Neural crest cell (in vitro differentiated cells): Measurements from ENCODE around the gene ELK1. TPM values are rescaled to one million over a fixed set of nuclear protein-coding genes. Genes with fewer than 3 reads are reported as not detected.

Experiments used
- DNase-seq: peaks from one replicate; pipeline ENCODE4 v3.0.0; 2021; ENCODE audit warnings: low read depth, mixed read lengths, low spot score
- H3K27ac Mint-ChIP-seq: one replicate; pipeline ENCODE4 v1.8.0; 2021; ENCODE audit warnings: mild to moderate bottlenecking, mixed read lengths; ENCODE audit not compliant: unreplicated experiment
- H3K27me3 Mint-ChIP-seq: 2 replicates; pipeline ENCODE4 v1.8.0; 2021; ENCODE audit warnings: low read depth, mild to moderate bottlenecking, mixed read lengths
- H3K36me3 Mint-ChIP-seq: 2 replicates; pipeline ENCODE4 v1.8.0; 2021; ENCODE audit warnings: low read depth, mild to moderate bottlenecking, mixed read lengths
- H3K4me1 Mint-ChIP-seq: 2 replicates; pipeline ENCODE4 v1.8.0; 2021; ENCODE audit warnings: mixed read lengths
- H3K4me3 Mint-ChIP-seq: one replicate; pipeline ENCODE4 v1.8.0; 2021; ENCODE audit warnings: mild to moderate bottlenecking, mixed read lengths
- H3K9me3 Mint-ChIP-seq: 2 replicates; pipeline ENCODE4 v1.8.0; 2021; ENCODE audit warnings: mixed read lengths
- total RNA-seq: library from RNA; stranded (reverse); gene quantifications from 2 replicates; pipeline ENCODE4 v1.2.1, GENCODE V29; 2021
- TF ChIP-seq, protein P1 (sequence below): fragments of 200-600 bp; sonication (generic); conservative IDR thresholded peaks from 2 replicates; pipeline ENCODE4 v1.5.0; 2021; ENCODE audit warnings: antibody characterized with exemption, mild to moderate bottlenecking

The ELK1 gene
- total RNA-seq, 1 donor from 2014 or later = 27.4 TPM

DNA sequence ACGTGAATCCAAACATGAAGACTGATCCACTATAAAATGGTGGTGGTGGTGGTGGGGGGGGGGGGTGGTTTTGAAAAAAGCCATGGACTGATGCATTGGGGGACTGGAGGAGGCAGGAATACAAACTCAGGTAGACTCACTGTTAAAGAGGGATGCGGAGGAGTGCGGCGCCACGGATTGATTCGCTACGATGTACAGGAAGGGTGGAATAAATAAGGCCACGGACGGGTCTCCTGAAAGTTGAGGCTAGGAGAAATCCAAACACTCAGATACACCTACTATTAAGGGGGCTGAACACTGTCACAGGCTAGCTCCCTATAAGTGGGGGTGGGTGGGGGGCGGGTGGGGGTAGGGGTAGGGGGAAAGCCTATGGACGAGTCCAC lies 591 bp downstream of the ELK1 start:
- Mint-ChIP-seq H3K36me3 (peaks cover 14% of the 10 kb centered on the region), H3K27me3 (no peaks in the 10 kb centered on the region), H3K27ac (no peak overlapping the region), H3K4me3 (peak overlapping the region; percentile 91), H3K4me1 (peaks cover 39% of the 10 kb centered on the region), H3K9me3 (peaks cover 2% of the 10 kb centered on the region)
- TF ChIP-seq, protein P1, sequence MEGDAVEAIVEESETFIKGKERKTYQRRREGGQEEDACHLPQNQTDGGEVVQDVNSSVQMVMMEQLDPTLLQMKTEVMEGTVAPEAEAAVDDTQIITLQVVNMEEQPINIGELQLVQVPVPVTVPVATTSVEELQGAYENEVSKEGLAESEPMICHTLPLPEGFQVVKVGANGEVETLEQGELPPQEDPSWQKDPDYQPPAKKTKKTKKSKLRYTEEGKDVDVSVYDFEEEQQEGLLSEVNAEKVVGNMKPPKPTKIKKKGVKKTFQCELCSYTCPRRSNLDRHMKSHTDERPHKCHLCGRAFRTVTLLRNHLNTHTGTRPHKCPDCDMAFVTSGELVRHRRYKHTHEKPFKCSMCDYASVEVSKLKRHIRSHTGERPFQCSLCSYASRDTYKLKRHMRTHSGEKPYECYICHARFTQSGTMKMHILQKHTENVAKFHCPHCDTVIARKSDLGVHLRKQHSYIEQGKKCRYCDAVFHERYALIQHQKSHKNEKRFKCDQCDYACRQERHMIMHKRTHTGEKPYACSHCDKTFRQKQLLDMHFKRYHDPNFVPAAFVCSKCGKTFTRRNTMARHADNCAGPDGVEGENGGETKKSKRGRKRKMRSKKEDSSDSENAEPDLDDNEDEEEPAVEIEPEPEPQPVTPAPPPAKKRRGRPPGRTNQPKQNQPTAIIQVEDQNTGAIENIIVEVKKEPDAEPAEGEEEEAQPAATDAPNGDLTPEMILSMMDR = no peak
- no peak for DNase-seq

DNA sequence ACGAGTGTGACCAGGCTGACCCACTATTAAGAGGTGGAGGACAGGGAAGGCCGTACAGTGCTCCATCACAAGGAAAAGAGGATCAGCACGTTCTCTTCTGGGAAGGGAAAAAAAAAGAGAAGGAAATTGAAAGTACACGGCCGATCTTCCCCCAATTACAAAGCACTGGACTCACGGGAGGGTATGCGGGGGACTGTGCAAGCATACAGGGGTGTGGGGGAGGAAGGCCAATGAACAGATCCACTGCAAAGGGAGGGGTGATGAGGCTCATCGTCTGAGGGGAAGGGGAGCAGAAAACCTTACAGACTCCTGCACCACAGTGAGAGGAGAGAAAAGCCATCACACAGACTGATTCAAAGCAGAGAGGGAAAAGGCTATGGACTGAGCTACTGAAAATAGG lies 1.1 kb downstream of the ELK1 start:
- Mint-ChIP-seq H3K4me3 (peak overlapping the region; percentile 91), H3K36me3 (peaks cover 14% of the 10 kb centered on the region), H3K27ac (peak overlapping the region; percentile 76), H3K27me3 (no peaks in the 10 kb centered on the region), H3K4me1 (peaks cover 44% of the 10 kb centered on the region), H3K9me3 (peaks cover 2% of the 10 kb centered on the region)
- TF ChIP-seq, protein P1 = no peak
- no peak for DNase-seq

DNA sequence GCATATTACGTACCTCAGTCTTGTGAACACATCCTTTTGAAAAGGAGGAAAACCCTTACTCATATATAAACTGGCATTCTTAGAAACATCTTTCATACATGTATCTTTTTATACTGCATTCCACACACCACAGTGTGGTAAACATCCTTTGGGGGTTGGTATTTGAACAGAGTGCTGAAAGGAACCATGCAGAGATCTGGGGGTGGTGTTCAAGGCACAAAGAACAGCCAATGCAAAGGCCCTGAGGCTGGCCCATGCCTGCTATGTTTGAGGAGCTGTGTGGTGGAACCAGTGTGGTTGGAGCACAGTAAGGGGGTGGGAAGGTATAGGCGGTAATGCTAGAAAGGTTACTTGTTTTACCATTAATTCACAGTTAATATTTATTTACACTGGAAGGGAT lies 2.0 kb downstream of the ELK1 start:
- TF ChIP-seq, protein P1 = no peak
- H3K4me1 Mint-ChIP-seq = peaks cover 46% of the 10 kb centered on the region
- no peak overlapping the region for H3K27ac Mint-ChIP-seq

DNA sequence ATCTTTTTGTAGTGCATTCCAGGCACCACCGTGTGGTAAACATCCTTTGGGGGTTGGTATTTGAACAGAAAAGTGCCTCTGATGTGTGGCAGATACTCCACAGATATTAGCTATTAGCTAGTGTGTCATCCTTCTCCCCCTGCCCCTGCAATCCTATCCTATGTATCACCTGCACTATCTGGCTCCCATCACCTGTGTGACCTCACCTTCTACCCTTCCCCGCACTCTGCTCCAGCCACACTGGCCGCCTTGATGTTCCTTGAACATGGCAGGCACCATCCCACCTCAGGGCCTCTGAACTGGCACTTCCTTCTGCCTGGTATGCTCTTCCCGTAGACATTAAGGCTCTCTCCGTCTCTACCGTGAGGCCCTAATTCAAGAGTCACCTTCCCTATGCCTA lies 3.7 kb downstream of the ELK1 start:
- Mint-ChIP-seq H3K4me3 (no peak overlapping the region), H3K4me1 (peaks cover 37% of the 10 kb centered on the region), H3K27me3 (no peaks in the 10 kb centered on the region), H3K36me3 (peaks cover 10% of the 10 kb centered on the region), H3K27ac (no peak overlapping the region), H3K9me3 (peaks cover 4% of the 10 kb centered on the region)
- TF ChIP-seq, protein P1 = no peak
- DNase-seq = no peak

More for the DNA sequence above, 2.0 kb downstream of the ELK1 start:
- Mint-ChIP-seq H3K27me3 (no peaks in the 10 kb centered on the region), H3K9me3 (peaks cover 2% of the 10 kb centered on the region), H3K36me3 (peaks cover 14% of the 10 kb centered on the region), H3K4me3 (peak overlapping the region; percentile 91)
- DNase-seq = no peak

DNA sequence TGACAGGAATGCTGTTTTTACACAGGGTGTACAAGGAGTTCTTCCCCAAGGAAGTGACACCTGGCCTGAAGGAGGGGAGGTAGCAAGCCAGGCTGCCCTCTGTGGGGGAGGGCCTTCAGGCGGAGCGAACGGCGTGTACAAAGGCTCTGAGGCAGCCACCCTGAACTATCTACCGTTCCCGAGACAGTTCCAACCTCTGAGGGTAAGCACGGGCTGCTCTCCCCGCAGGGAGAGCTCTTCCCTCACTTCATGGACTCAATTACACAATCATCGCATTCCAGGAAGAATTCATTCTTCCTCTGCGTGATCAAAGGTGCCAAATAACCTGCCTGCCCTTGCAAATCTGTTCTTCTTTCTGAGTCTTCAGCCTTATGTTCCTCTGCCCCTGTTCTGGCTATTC lies 4.8 kb downstream of the ELK1 start:
- no peak for DNase-seq
- peaks cover 6% of the 10 kb centered on the region for H3K9me3 Mint-ChIP-seq
- TF ChIP-seq, protein P1 = no peak
- H3K27me3 Mint-ChIP-seq = no peaks in the 10 kb centered on the region
- no peak overlapping the region for H3K4me3 Mint-ChIP-seq
- peaks cover 26% of the 10 kb centered on the region for H3K4me1 Mint-ChIP-seq
- no peak overlapping the region for H3K27ac Mint-ChIP-seq
- H3K36me3 Mint-ChIP-seq = peaks cover 13% of the 10 kb centered on the region
